Endothelial cell of umbilical vein (primary cell): ENCODE data around the gene APBA2. TPM values are rescaled to one million over a fixed set of nuclear protein-coding genes. Genes with fewer than 3 reads are reported as not detected.

Source experiments
- BruUV-seq: library from RNA; stranded (reverse); fragments of 400-500 nt; replicated peaks from 2 replicates; lab custom pipeline; 2021; lab: Mats Ljungman, UMichigan
- CTCF ChIA-PET: fragments of 300-600, 350-600 bp; sonication (Branson Sonifier 250); formaldehyde crosslinking; loops from one replicate; lab custom pipeline; 2021; ENCODE audit warnings: antibody characterized with exemption, inconsistent platforms; lab: Charles Lee
- POLR2A ChIA-PET: fragments of 300-600, 350-600 bp; sonication (Branson Sonifier 250); formaldehyde crosslinking; loops from one replicate; lab custom pipeline; 2021; ENCODE audit warnings: antibody characterized with exemption, inconsistent platforms; lab: Charles Lee
- DNase-seq: peaks from one replicate; pipeline ENCODE4 v3.0.0-alpha.2; 2011; ENCODE audit warnings: low read depth, low spot score
- FAIRE-seq: peaks from 2 replicates; lab custom pipeline; 2011; peaks lifted over from hg19 to GRCh38; lab: Jason Lieb, UNC
- H2AFZ ChIP-seq: 2 replicates; pipeline ENCODE4 v1.6.0; 2012; ENCODE audit warnings: low read depth, low read length, control low read depth, inconsistent platforms
- H3K27ac ChIP-seq: 2 replicates; pipeline ENCODE4 v1.5.1; 2011; ENCODE audit warnings: low read depth, mild to moderate bottlenecking, control low read depth, low read length, moderate library complexity; ENCODE audit not compliant: insufficient read depth
- H3K27me3 ChIP-seq, 2 experiments: 2 replicates each; pipeline versions ENCODE4 v1.6.0 to v1.6.1; 2011; ENCODE audit warnings: low read length in 2 of 2, mixed read lengths in 1 of 2; ENCODE audit not compliant: control insufficient read depth in 2 of 2, insufficient read depth in 2 of 2
- H3K36me3 ChIP-seq, 2 experiments: 2 replicates in 1 of 2; 3 replicates in 1 of 2; pipeline ENCODE4 v1.5.1; 2011; ENCODE audit warnings: low read length in 2 of 2, mild to moderate bottlenecking in 1 of 2, moderate library complexity in 1 of 2; ENCODE audit not compliant: control insufficient read depth in 2 of 2, insufficient read depth in 2 of 2; ENCODE audit errors: extremely low read depth in 1 of 2
- H3K4me1 ChIP-seq: 3 replicates; pipeline ENCODE4 v1.5.1; 2011; ENCODE audit warnings: mild to moderate bottlenecking, low read length; ENCODE audit not compliant: control insufficient read depth, insufficient read depth; ENCODE audit errors: extremely low read depth
- H3K4me2 ChIP-seq: 2 replicates; pipeline ENCODE4 v1.6.1; 2011; ENCODE audit warnings: low read length, control low read depth, mixed read lengths; ENCODE audit not compliant: insufficient read depth
- H3K4me3 ChIP-seq, 3 experiments: fragments of 200-600 bp in 1 of 3; sonication (generic), shearing (Covaris generic) in 1 of 3; replicated peaks in 1 of 3; 2 replicates each; pipeline ENCODE4 v1.5.1; 2011 to 2016; ENCODE audit warnings: control low read depth in 3 of 3, low read length in 3 of 3, mild to moderate bottlenecking in 2 of 3, inconsistent platforms in 1 of 3, low read depth in 1 of 3, moderate library complexity in 1 of 3; ENCODE audit not compliant: insufficient read depth in 1 of 3
- H3K79me2 ChIP-seq: 2 replicates; pipeline ENCODE4 v1.6.0; 2012; ENCODE audit warnings: low read length, inconsistent platforms; ENCODE audit not compliant: control insufficient read depth, insufficient read depth
- H3K9ac ChIP-seq: replicated peaks from 2 replicates; pipeline ENCODE3; 2011; ENCODE audit warnings: low read length, control low read depth; ENCODE audit not compliant: insufficient read depth; ENCODE audit errors: extremely low read depth
- H3K9me1 ChIP-seq: replicated peaks from 3 replicates; pipeline ENCODE4 v1.6.0; 2011; ENCODE audit warnings: mild to moderate bottlenecking, low read length; ENCODE audit not compliant: control insufficient read depth, insufficient read depth; ENCODE audit errors: extremely low read depth
- H3K9me3 ChIP-seq: replicated peaks from 2 replicates; pipeline ENCODE4 v1.5.1; 2012; ENCODE audit warnings: low read length, inconsistent platforms; ENCODE audit not compliant: control insufficient read depth, insufficient read depth
- H4K20me1 ChIP-seq: replicated peaks from 2 replicates; pipeline ENCODE3; 2011; ENCODE audit warnings: mild to moderate bottlenecking, low read length; ENCODE audit not compliant: control insufficient read depth, insufficient read depth; ENCODE audit errors: extremely low read depth
- EZH2 ChIP-seq: IDR thresholded peaks from 2 replicates; pipeline ENCODE4 v1.6.1; 2012; ENCODE audit warnings: borderline replicate concordance, low read depth, mild to moderate bottlenecking, moderate library complexity, low read length, inconsistent platforms; ENCODE audit not compliant: severe bottlenecking
- FOS ChIP-seq: IDR thresholded peaks from 2 replicates; pipeline ENCODE4 v1.6.1; 2011; ENCODE audit warnings: mild to moderate bottlenecking, low read length, moderate library complexity, borderline replicate concordance; ENCODE audit not compliant: insufficient read depth
- GATA2 ChIP-seq: IDR thresholded peaks from 2 replicates; pipeline ENCODE4 v1.7.0; 2011; ENCODE audit warnings: low read depth, mild to moderate bottlenecking, moderate library complexity, mixed read lengths, low read length; ENCODE audit not compliant: insufficient read length, insufficient read depth
- JUN ChIP-seq: IDR thresholded peaks from 2 replicates; pipeline ENCODE4 v1.6.1; 2011; ENCODE audit warnings: borderline replicate concordance, low read depth; ENCODE audit not compliant: insufficient read length, insufficient read depth
- MYC ChIP-seq: IDR thresholded peaks from one replicate; pipeline ENCODE4 v1.6.1; 2011; ENCODE audit warnings: mild to moderate bottlenecking, low read depth, low read length
- POLR2A ChIP-seq: IDR thresholded peaks from 2 replicates; pipeline ENCODE4 v1.6.1; 2012; ENCODE audit warnings: low read depth, mild to moderate bottlenecking, control low read depth, low read length
- POLR2AphosphoS5 ChIP-seq: IDR thresholded peaks from 2 replicates; pipeline ENCODE4 v1.6.1; 2012; ENCODE audit warnings: low read depth, mild to moderate bottlenecking, control low read depth, low read length, moderate library complexity; ENCODE audit not compliant: insufficient read depth
- dilution Hi-C: fragments of 300-500 bp; cut with MboI; formaldehyde crosslinking; loops from one replicate; pipeline ENCODE4 v1.15.0; 2019; ENCODE audit warnings: low sequenced_read_pairs; ENCODE audit not compliant: extremely low pct_ligation_motif_present
- intact Hi-C: fragments of 100-400 bp; cut with micrococcal nuclease; formaldehyde crosslinking; loops from one replicate; pipeline ENCODE4 v1.10.0; 2022
- polyA plus RNA-seq, 4 experiments: library from polyadenylated mRNA; depleted of rRNA in 3 of 4; stranded (reverse) in 3 of 4; unstranded in 1 of 4; fragments of >200 nt; gene quantifications; 2 replicates each; pipeline versions ENCODE4 v1.2.1 to v1.2.3, GENCODE V29; 2011 to 2012; ENCODE audit warnings: missing spikeins in 1 of 4
- total RNA-seq: library from RNA; stranded (reverse); gene quantifications from 2 replicates; pipeline ENCODE4 v1.2.3, GENCODE V29; 2021
- TF ChIP-seq, protein P1 (sequence below): IDR thresholded peaks from 2 replicates; pipeline ENCODE4 v1.6.1; 2011; ENCODE audit not compliant: insufficient read depth, insufficient read length
- TF ChIP-seq, protein P2 (sequence below), 2 donors: IDR thresholded peaks; 1 replicate in 1 of 2; 2 replicates in 1 of 2; pipeline ENCODE4 v1.5.1; 2011; ENCODE audit warnings: low read length in 2 of 2, mild to moderate bottlenecking in 2 of 2, moderate library complexity in 2 of 2, control low read depth in 1 of 2, inconsistent platforms in 1 of 2, low read depth in 1 of 2; ENCODE audit not compliant: insufficient read depth in 1 of 2; ENCODE audit errors: extremely low read depth in 1 of 2

APBA2 gene
- total and polyA plus RNA-seq, 2 donors (not counting 3 experiments of a cell fraction or from before 2014, with no cell fraction given): 5.7 to 11.1 TPM

DNA sequence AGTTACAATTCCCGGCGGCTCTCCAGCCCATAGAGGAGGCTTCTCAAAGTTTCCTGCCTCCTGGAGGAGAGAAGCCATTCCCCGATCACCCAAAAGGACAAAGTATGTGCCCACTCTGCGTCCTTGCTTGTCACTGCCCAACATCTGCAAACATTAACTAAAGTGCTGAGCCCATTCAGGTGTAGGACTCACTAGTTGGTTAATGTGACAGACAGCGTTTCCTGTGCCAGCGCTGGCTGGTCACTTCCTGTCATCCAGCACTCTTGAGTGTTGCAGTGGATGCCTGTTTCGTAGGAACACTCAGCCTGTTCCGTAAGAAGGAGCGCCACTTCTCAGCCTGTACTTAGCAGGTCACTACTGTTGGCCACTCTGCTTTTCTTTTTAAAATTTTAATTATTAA is 100.3 kb downstream of the APBA2 start:
- Histone ChIP-seq H3K4me1 (no peaks in the 10 kb centered on the region), H3K4me2 (no peak overlapping the region), H3K4me3 (no peak overlapping the region), H4K20me1 (no peaks in the 10 kb centered on the region), H2AFZ (no peak overlapping the region), H3K27me3 (no peaks in the 10 kb centered on the region), H3K79me2 (no peaks in the 10 kb centered on the region), H3K36me3 (no peaks in the 10 kb centered on the region), H3K9me1 (no peaks in the 10 kb centered on the region), H3K27ac (no peak overlapping the region), H3K9me3 (no peaks in the 10 kb centered on the region), H3K9ac (no peak overlapping the region)
- ChIA-PET POLR2A (no interaction called here), CTCF (no interaction called here)
- no peak for TF ChIP-seq EZH2
- no peak for TF ChIP-seq POLR2A
- no peak for TF ChIP-seq GATA2
- TF ChIP-seq, protein P1, sequence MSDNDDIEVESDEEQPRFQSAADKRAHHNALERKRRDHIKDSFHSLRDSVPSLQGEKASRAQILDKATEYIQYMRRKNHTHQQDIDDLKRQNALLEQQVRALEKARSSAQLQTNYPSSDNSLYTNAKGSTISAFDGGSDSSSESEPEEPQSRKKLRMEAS: no peak
- TF ChIP-seq POLR2AphosphoS5: no peak
- TF ChIP-seq, protein P2, sequence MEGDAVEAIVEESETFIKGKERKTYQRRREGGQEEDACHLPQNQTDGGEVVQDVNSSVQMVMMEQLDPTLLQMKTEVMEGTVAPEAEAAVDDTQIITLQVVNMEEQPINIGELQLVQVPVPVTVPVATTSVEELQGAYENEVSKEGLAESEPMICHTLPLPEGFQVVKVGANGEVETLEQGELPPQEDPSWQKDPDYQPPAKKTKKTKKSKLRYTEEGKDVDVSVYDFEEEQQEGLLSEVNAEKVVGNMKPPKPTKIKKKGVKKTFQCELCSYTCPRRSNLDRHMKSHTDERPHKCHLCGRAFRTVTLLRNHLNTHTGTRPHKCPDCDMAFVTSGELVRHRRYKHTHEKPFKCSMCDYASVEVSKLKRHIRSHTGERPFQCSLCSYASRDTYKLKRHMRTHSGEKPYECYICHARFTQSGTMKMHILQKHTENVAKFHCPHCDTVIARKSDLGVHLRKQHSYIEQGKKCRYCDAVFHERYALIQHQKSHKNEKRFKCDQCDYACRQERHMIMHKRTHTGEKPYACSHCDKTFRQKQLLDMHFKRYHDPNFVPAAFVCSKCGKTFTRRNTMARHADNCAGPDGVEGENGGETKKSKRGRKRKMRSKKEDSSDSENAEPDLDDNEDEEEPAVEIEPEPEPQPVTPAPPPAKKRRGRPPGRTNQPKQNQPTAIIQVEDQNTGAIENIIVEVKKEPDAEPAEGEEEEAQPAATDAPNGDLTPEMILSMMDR (IDR thresholded peaks at IDR 0.05; ENCODE audit: extremely low read depth in 1 of 2, insufficient read depth in 1 of 2, low read depth in 1 of 2, low read length in 2 of 2): no peak
- TF ChIP-seq JUN: no peak
- TF ChIP-seq MYC: no peak
- no peak for TF ChIP-seq FOS
- DNase-seq: no peak
- no TSS peak for BruUV-seq
- FAIRE-seq: no peak
- intact Hi-C loops (no loop called here), dilution Hi-C loops (no loop called here)
